GM19099 (cell line): ENCODE measurements around the gene CDK11B.

ENCODE experiments used
- POLR2A ChIP-seq: IDR thresholded peaks from 3 replicates; pipeline ENCODE4 v1.6.1; 2011; ENCODE audit warnings: low read depth; ENCODE audit not compliant: insufficient read length; ENCODE audit errors: extremely low read depth

Gene CDK11B

GRCh38 chr1:1627829-1628753 is 30.7 kb downstream of the CDK11B start:
- no peak for TF ChIP-seq POLR2A

- no peak for TF ChIP-seq POLR2A
Measured at GRCh38 chr1:1627261-1627828, 31.5 kb downstream of the CDK11B start.

GRCh38 chr1:1626207-1627141 is 32.3 kb downstream of the CDK11B start:
- TF ChIP-seq POLR2A = no peak

GRCh38 chr1:1625824-1626206 is 33.0 kb downstream of the CDK11B start:
- no peak for TF ChIP-seq POLR2A

- no peak for TF ChIP-seq POLR2A
Measured at GRCh38 chr1:1625404-1625775, 33.4 kb downstream of the CDK11B start.

GRCh38 chr1:1624443-1625403 is 34.1 kb downstream of the CDK11B start:
- no peak for TF ChIP-seq POLR2A

- no peak for TF ChIP-seq POLR2A
Measured at GRCh38 chr1:1623631-1624442, 35.0 kb downstream of the CDK11B start.

GRCh38 chr1:1623181-1623630 is 35.6 kb downstream of the CDK11B start:
- TF ChIP-seq POLR2A = no peak

GRCh38 chr1:1622788-1623094 is 36.1 kb downstream of the CDK11B start:
- no peak for TF ChIP-seq POLR2A

GRCh38 chr1:1622010-1622787 is 36.6 kb downstream of the CDK11B start:
- TF ChIP-seq POLR2A = no peak

GRCh38 chr1:1621173-1622009 is 37.4 kb downstream of the CDK11B start:
- TF ChIP-seq POLR2A = no peak
